ENCODE measurements around the gene C2orf72. TPM values are rescaled to one million over a fixed set of nuclear protein-coding genes. Genes with fewer than 3 reads are reported as not detected.
"Not testable (repeated sequence)": the region's sequence is repeated elsewhere in the genome, so short reads cannot be mapped to it uniquely, and the experiment has no call there.

Gene C2orf72
- total RNA-seq, 1 donor from 2014 or later: 0.96 TPM

GRCh38 chr2:231003186-231003585 lies 34.1 kb upstream of the C2orf72 start:
- intact Hi-C loops (cut with micrococcal nuclease): no loop called here
- DNase-seq (ENCODE audit: low spot score): no peak
- Mint-ChIP-seq H3K4me3 (ENCODE audit: low read depth) (no peak overlapping the region), H3K27ac (no peak overlapping the region), H3K27me3 (ENCODE audit: low read depth) (peaks cover 28% of the 10 kb centered on the region), H3K9me3 (peaks cover 11% of the 10 kb centered on the region), H3K4me1 (ENCODE audit: low read depth) (no peaks in the 10 kb centered on the region), H3K36me3 (ENCODE audit: low read depth) (peaks cover 4% of the 10 kb centered on the region)

GRCh38 chr2:231004930-231005329 lies 32.4 kb upstream of the C2orf72 start:
- H3K4me3 Mint-ChIP-seq (ENCODE audit: low read depth); intact Hi-C loops (cut with micrococcal nuclease); H3K27ac Mint-ChIP-seq; H3K36me3 Mint-ChIP-seq (ENCODE audit: low read depth); DNase-seq (ENCODE audit: low spot score); H3K4me1 Mint-ChIP-seq (ENCODE audit: low read depth): not testable (repeated sequence)
- Mint-ChIP-seq H3K27me3 (ENCODE audit: low read depth) (peaks cover 17% of the 10 kb centered on the region), H3K9me3 (peaks cover 11% of the 10 kb centered on the region)

GRCh38 chr2:231007286-231008098 lies 29.8 kb upstream of the C2orf72 start:
- Mint-ChIP-seq H3K36me3 (ENCODE audit: low read depth) (peaks cover 4% of the 10 kb centered on the region), H3K9me3 (peaks cover 11% of the 10 kb centered on the region), H3K4me3 (ENCODE audit: low read depth) (no peak overlapping the region), H3K27ac (no peak overlapping the region), H3K4me1 (ENCODE audit: low read depth) (no peaks in the 10 kb centered on the region), H3K27me3 (ENCODE audit: low read depth) (peaks cover 14% of the 10 kb centered on the region)
- no peak for DNase-seq (ENCODE audit: low spot score)
- intact Hi-C loops (cut with micrococcal nuclease): no loop called here

GRCh38 chr2:231008131-231008530 lies 29.2 kb upstream of the C2orf72 start:
- no peak overlapping the region for H3K4me3 Mint-ChIP-seq (ENCODE audit: low read depth)
- H3K9me3 Mint-ChIP-seq: peaks cover 11% of the 10 kb centered on the region
- H3K36me3 Mint-ChIP-seq (ENCODE audit: low read depth): peaks cover 4% of the 10 kb centered on the region
- no peak for DNase-seq (ENCODE audit: low spot score)
- H3K27ac Mint-ChIP-seq: no peak overlapping the region
- H3K27me3 Mint-ChIP-seq (ENCODE audit: low read depth): peaks cover 19% of the 10 kb centered on the region
- no peaks in the 10 kb centered on the region for H3K4me1 Mint-ChIP-seq (ENCODE audit: low read depth)
- intact Hi-C loops (cut with micrococcal nuclease): no loop called here

DNA sequence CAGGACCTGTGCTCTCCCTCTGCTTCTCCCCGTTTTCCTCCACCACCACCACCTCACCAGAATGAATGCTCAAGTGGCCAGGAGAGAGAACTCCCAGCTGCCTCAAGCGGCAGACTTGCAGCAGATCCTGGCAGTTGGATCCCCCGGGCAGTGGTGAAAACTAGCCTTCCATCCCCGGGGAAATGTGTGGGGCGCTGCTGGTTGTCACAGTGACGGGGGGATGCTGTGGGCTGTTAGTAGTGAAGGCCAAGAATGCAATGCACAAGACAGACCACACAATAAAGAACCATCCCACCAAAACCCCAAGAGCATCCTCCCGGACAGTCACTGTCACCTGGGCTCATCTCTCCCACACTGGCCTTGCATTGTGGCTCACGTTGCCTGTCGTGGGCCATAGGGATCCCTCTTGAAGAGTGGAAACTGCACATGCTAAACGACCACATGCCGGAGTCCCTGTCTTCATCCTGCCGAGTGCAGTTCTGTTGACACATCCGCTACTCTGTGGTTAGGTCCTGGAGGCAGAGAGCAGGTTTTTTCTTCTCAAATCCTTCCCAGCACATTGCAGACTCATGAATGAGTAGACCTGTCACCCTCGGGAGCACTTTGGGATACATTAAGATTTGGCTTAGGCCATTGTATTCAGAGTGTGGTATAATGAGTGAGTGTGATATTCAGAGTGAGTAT lies 27.9 kb upstream of the C2orf72 start:
- no peak overlapping the region for H3K27ac Mint-ChIP-seq
- peaks cover 4% of the 10 kb centered on the region for H3K36me3 Mint-ChIP-seq (ENCODE audit: low read depth)
- peaks cover 11% of the 10 kb centered on the region for H3K9me3 Mint-ChIP-seq
- no peaks in the 10 kb centered on the region for H3K4me1 Mint-ChIP-seq (ENCODE audit: low read depth)
- intact Hi-C loops (cut with micrococcal nuclease): no loop called here
- no peak for DNase-seq (ENCODE audit: low spot score)
- peaks cover 19% of the 10 kb centered on the region for H3K27me3 Mint-ChIP-seq (ENCODE audit: low read depth)
- no peak overlapping the region for H3K4me3 Mint-ChIP-seq (ENCODE audit: low read depth)

- peaks cover 3% of the 10 kb centered on the region for H3K36me3 Mint-ChIP-seq (ENCODE audit: low read depth)
- DNase-seq (ENCODE audit: low spot score): no peak
- peaks cover 4% of the 10 kb centered on the region for H3K9me3 Mint-ChIP-seq
- peaks cover 23% of the 10 kb centered on the region for H3K27me3 Mint-ChIP-seq (ENCODE audit: low read depth)
- intact Hi-C loops (cut with micrococcal nuclease): no loop called here
- no peak overlapping the region for H3K27ac Mint-ChIP-seq
- H3K4me3 Mint-ChIP-seq (ENCODE audit: low read depth): no peak overlapping the region
- no peaks in the 10 kb centered on the region for H3K4me1 Mint-ChIP-seq (ENCODE audit: low read depth)
Observed at GRCh38 chr2:231010201-231010730, 27.1 kb upstream of the C2orf72 start.

DNA sequence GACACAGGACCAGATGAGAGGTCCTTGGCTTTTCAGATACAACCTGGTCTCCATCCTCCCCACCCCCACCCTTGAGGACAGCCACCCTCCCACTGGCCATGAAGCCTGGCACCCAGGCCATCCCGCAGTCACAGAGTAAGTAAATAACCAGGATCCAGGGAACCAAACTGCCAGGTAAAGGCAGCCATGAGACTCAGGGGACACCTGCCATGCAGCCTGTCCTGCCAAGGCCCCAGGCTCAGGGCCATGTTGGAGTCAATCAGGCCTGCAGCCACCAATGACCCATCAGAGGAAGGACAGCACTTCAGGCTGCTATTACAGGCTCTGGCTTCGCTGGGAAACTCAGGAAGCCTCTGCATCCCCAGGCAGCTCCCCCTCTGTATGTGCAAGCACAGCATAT lies 25.8 kb upstream of the C2orf72 start:
- intact Hi-C loops (cut with micrococcal nuclease): no loop called here
- DNase-seq (ENCODE audit: low spot score): no peak
- H3K36me3 Mint-ChIP-seq (ENCODE audit: low read depth): no peaks in the 10 kb centered on the region
- no peak overlapping the region for H3K4me3 Mint-ChIP-seq (ENCODE audit: low read depth)
- peaks cover 23% of the 10 kb centered on the region for H3K27me3 Mint-ChIP-seq (ENCODE audit: low read depth)
- no peak overlapping the region for H3K27ac Mint-ChIP-seq
- H3K4me1 Mint-ChIP-seq (ENCODE audit: low read depth): no peaks in the 10 kb centered on the region
- H3K9me3 Mint-ChIP-seq: no peaks in the 10 kb centered on the region

DNA sequence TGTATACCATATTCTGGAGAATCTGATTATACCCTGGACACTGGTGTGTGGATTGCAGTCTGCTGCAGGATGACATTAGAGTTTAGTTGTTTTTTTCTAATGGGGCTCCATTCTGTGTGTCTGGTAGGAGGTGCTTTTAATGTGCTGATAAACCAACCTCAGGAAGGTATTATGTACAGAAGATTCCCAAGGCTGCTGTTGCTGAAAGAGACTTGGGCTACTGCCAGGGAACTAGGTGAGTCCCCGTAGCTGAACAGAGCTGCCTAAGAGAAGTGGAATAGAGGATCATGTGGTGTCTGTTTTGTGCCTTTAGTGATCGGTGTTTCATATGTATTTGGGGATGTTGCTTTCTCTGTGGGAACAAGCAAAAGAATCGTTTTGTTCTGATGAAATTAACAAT lies 24.9 kb upstream of the C2orf72 start:
- H3K27me3 Mint-ChIP-seq (ENCODE audit: low read depth): peaks cover 30% of the 10 kb centered on the region
- no peak overlapping the region for H3K4me3 Mint-ChIP-seq (ENCODE audit: low read depth)
- intact Hi-C loops (cut with micrococcal nuclease): no loop called here
- H3K4me1 Mint-ChIP-seq (ENCODE audit: low read depth): no peaks in the 10 kb centered on the region
- no peak overlapping the region for H3K27ac Mint-ChIP-seq
- no peak for DNase-seq (ENCODE audit: low spot score)
- no peaks in the 10 kb centered on the region for H3K36me3 Mint-ChIP-seq (ENCODE audit: low read depth)
- H3K9me3 Mint-ChIP-seq: no peaks in the 10 kb centered on the region

DNA sequence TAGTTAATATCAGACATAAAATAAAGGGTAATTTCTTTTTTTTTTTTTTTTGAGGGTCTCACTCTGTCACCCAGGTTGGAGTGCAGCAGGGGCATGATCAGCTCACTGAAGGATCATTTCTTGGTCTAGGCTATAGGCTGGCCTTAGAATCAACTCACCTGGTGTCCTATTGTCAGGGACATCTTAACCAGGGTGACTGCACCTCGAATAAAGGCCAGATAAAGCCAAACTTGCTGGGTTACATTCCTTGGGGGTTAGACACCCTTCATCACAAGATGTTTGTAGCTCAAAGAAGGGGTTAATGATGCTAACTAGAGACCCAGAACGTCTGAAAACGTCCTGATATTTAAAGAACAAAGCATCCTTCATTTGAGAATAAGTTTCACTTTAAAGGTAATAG lies 23.5 kb upstream of the C2orf72 start:
- Mint-ChIP-seq H3K4me1 (ENCODE audit: low read depth) (no peaks in the 10 kb centered on the region), H3K36me3 (ENCODE audit: low read depth) (no peaks in the 10 kb centered on the region), H3K27me3 (ENCODE audit: low read depth) (peaks cover 36% of the 10 kb centered on the region), H3K4me3 (ENCODE audit: low read depth) (no peak overlapping the region), H3K9me3 (no peaks in the 10 kb centered on the region), H3K27ac (no peak overlapping the region)
- DNase-seq (ENCODE audit: low spot score): no peak
- intact Hi-C loops (cut with micrococcal nuclease): no loop called here

- no peak overlapping the region for H3K27ac Mint-ChIP-seq
- intact Hi-C loops (cut with micrococcal nuclease): no loop called here
- DNase-seq (ENCODE audit: low spot score): no peak
- no peaks in the 10 kb centered on the region for H3K9me3 Mint-ChIP-seq
- H3K36me3 Mint-ChIP-seq (ENCODE audit: low read depth): no peaks in the 10 kb centered on the region
- no peak overlapping the region for H3K4me3 Mint-ChIP-seq (ENCODE audit: low read depth)
- H3K4me1 Mint-ChIP-seq (ENCODE audit: low read depth): no peaks in the 10 kb centered on the region
- H3K27me3 Mint-ChIP-seq (ENCODE audit: low read depth): peaks cover 33% of the 10 kb centered on the region
Observed at GRCh38 chr2:231015478-231015877, 21.8 kb upstream of the C2orf72 start.

DNA sequence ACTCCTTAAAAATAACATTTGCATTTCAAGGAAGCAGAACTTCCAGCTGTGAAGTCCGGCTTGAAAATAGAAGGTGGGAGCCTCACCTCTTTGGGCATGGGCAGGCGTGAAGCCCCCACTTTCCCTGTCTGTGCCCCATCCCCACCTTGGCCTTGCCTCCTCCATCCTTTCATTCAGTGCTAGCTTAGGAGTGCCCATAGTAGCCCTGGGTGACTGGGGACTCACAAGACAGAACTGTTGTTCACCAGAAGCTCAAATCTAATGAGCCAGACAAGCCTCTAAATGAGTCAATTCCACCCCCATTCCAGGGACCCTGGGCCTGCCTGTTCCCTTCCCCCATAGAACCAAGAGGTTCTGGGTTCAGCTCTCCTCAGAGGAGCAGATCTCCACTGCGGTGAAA lies 21.4 kb upstream of the C2orf72 start:
- Mint-ChIP-seq H3K4me1 (ENCODE audit: low read depth) (no peaks in the 10 kb centered on the region), H3K27ac (no peak overlapping the region), H3K9me3 (no peaks in the 10 kb centered on the region), H3K4me3 (ENCODE audit: low read depth) (no peak overlapping the region), H3K36me3 (ENCODE audit: low read depth) (no peaks in the 10 kb centered on the region), H3K27me3 (ENCODE audit: low read depth) (peaks cover 33% of the 10 kb centered on the region)
- no peak for DNase-seq (ENCODE audit: low spot score)
- intact Hi-C loops (cut with micrococcal nuclease): no loop called here

DNA sequence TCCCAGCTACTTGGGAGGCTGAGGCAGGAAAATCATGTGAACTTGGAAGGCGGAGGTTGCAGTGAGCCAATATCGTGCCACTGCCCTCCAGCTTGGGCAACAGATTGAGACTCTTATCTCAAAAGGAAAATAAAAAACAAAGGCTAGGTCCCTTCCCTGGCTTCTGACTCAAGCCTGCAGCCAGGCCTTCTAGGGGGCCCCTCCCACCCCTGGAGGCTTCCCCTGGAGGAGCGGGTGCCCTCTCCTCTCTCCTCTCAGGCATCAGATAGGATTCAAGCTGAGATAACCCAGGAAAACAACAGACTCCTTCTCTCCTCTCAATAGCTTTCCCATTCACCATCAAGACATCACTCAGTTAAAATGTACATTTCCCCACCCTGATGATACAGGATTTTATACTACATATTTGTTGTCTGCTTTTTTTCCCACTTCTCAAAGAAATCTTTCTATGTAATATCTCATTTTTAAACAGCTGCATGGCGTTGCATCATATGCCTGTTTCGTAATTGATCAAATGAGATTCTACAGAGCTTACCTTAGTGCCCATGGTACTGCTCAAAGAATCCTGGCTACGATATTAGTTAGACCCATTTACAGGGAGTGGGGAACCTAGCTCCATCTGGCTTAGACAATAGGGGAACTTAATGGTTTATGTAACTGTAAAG lies 20.6 kb upstream of the C2orf72 start:
- intact Hi-C loops (cut with micrococcal nuclease): no loop called here
- Mint-ChIP-seq H3K27me3 (ENCODE audit: low read depth) (peaks cover 33% of the 10 kb centered on the region), H3K9me3 (no peaks in the 10 kb centered on the region), H3K27ac (no peak overlapping the region), H3K4me3 (ENCODE audit: low read depth) (no peak overlapping the region), H3K36me3 (ENCODE audit: low read depth) (no peaks in the 10 kb centered on the region), H3K4me1 (ENCODE audit: low read depth) (no peaks in the 10 kb centered on the region)
- DNase-seq (ENCODE audit: low spot score): no peak

DNA sequence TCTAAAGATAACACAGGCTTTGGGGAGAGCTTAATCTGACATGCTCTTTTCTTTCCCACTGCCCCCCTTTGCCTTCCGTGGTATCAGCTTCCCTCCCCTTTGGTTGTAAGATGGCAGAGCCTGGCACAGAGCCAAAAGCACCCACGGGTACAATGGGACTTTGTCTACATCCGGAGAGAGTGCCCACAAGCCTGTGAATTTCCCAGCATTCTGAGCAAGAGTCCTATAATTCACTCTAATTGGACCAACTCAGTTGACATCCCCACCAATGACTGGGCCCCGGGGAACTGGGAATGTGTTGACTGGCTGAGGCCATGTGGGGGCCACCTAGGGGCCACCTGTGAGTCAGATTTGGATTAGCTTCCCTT lies 20.1 kb upstream of the C2orf72 start:
- H3K27me3 Mint-ChIP-seq (ENCODE audit: low read depth): peaks cover 28% of the 10 kb centered on the region

More for the DNA sequence above, 20.1 kb upstream of the C2orf72 start:
- H3K4me1 Mint-ChIP-seq (ENCODE audit: low read depth): no peaks in the 10 kb centered on the region
- intact Hi-C loops (cut with micrococcal nuclease): no loop called here
- H3K36me3 Mint-ChIP-seq (ENCODE audit: low read depth): no peaks in the 10 kb centered on the region
- H3K4me3 Mint-ChIP-seq (ENCODE audit: low read depth): no peak overlapping the region
- no peak overlapping the region for H3K27ac Mint-ChIP-seq
- no peaks in the 10 kb centered on the region for H3K9me3 Mint-ChIP-seq
- no peak for DNase-seq (ENCODE audit: low spot score)
